GM12872 (cell line): ENCODE data around the gene MAFB.

Experiments used
- CTCF ChIP-seq: IDR thresholded peaks from 3 replicates; pipeline ENCODE4 v1.5.1; 2011; ENCODE audit warnings: low read depth, mild to moderate bottlenecking, low read length, moderate library complexity; ENCODE audit not compliant: insufficient read depth

The MAFB gene

GRCh38 chr20:40637176-40637575 is 51.9 kb downstream of the MAFB start:
- TF ChIP-seq CTCF, result no peak

- no peak for TF ChIP-seq CTCF
Measured at GRCh38 chr20:40636486-40636885, 52.5 kb downstream of the MAFB start.

GRCh38 chr20:40635971-40636370 is 53.1 kb downstream of the MAFB start:
- TF ChIP-seq CTCF, result no peak
